Left lung (tissue), 10 donors: ENCODE measurements around the gene FAM89A. TPM values are rescaled to one million over a fixed set of nuclear protein-coding genes. Genes with fewer than 3 reads are reported as not detected.
"Not testable (repeated sequence)": the region's sequence is repeated elsewhere in the genome, so short reads cannot be mapped to it uniquely, and the experiment has no call there.

ENCODE experiments used
- ATAC-seq: fragments of 200-7000 bp; cut with Tn5 transposase; one replicate; pipeline ENCODE4 v1.9.1; 2020; ENCODE audit warnings: moderate library complexity
- DNase-seq, 4 donors: peaks; one replicate each; pipeline ENCODE4 v3.0.0-alpha.2; 2013 to 2020
- H3K27ac ChIP-seq, 2 donors: fragments of 200-600 bp; sonication (generic) in 1 of 2; one replicate each; pipeline versions ENCODE4 v1.5.0 to v1.8.0; 2020 to 2021
- H3K27me3 ChIP-seq, 2 donors: fragments of 200-600 bp; sonication (generic) in 1 of 2; one replicate each; pipeline versions ENCODE4 v1.5.0 to v1.8.0; 2020 to 2021
- H3K36me3 ChIP-seq, 2 donors: fragments of 200-600 bp; sonication (generic) in 1 of 2; one replicate each; pipeline versions ENCODE4 v1.5.0 to v1.8.0; 2020 to 2021
- H3K4me1 ChIP-seq, 2 donors: fragments of 200-600 bp; one replicate each; pipeline ENCODE4 v1.8.0; 2021
- H3K4me3 ChIP-seq, 2 donors: fragments of 200-600 bp; sonication (generic) in 1 of 2; one replicate each; pipeline versions ENCODE4 v1.5.0 to v1.8.0; 2020 to 2021; ENCODE audit warnings: mild to moderate bottlenecking in 1 of 2
- H3K9me3 ChIP-seq, 2 donors: fragments of 200-600 bp; sonication (generic) in 1 of 2; one replicate each; pipeline versions ENCODE4 v1.5.0 to v1.8.0; 2020 to 2021
- CTCF ChIP-seq, 2 donors: fragments of 200-600 bp; sonication (generic) in 1 of 2; IDR thresholded peaks; one replicate each; pipeline versions ENCODE4 v1.5.0 to v1.8.0; 2021; ENCODE audit warnings: antibody characterized with exemption in 2 of 2
- intact Hi-C, 2 donors: fragments of 100-400 bp; cut with DNase I; formaldehyde crosslinking; loops; one replicate each; pipeline versions ENCODE4 v1.11.2 to v1.14.2; 2022
- polyA plus RNA-seq, 6 donors: library from polyadenylated mRNA; unstranded; fragments of 120-200 nt; gene quantifications; one replicate each; pipeline ENCODE4 v1.2.1, GENCODE V29; 2013; ENCODE audit not compliant: insufficient read length in 6 of 6
- total RNA-seq, 2 donors: library from RNA; stranded (reverse); fragmentation: NEBNext Ultra II Directional; extraction: Animal tissue kit (Norgen Biotek cat#: 25700); gene quantifications; one replicate each; pipeline ENCODE4 v1.2.1, GENCODE V29; 2021
- donor health status: DM: no; HTN: yes; CAD: no.
- donor health status: DM: no; HTN: no; CAD: no.

Gene FAM89A
- total and polyA plus RNA-seq, 8 donors = 12.3 to 26.6 (median 18.5) TPM

GRCh38 chr1:231058416-231059109 lies 18.5 kb upstream of the FAM89A start:
- intact Hi-C loops = no loop called here
- Histone ChIP-seq H3K27me3 (no peaks in the 10 kb centered on the region), H3K27ac (no peak overlapping the region), H3K36me3 (no peaks in the 10 kb centered on the region), H3K4me3 (no peak overlapping the region), H3K9me3 (no peaks in the 10 kb centered on the region), H3K4me1 (peaks cover 7 to 9% of the 10 kb centered on the region in 2 donors)
- DNase-seq (no peak), ATAC-seq (no peak)
- no peak for TF ChIP-seq CTCF (IDR thresholded peaks at IDR 0.05)

GRCh38 chr1:231057410-231057809 lies 17.4 kb upstream of the FAM89A start:
- H3K4me3 ChIP-seq = no peak overlapping the region
- DNase-seq = no peak
- no peak for ATAC-seq
- TF ChIP-seq CTCF (IDR thresholded peaks at IDR 0.05) = no peak
- no peaks in the 10 kb centered on the region for H3K27me3 ChIP-seq
- H3K27ac ChIP-seq = no peak overlapping the region
- no peaks in the 10 kb centered on the region for H3K36me3 ChIP-seq
- peaks cover 13 to 19% of the 10 kb centered on the region in 2 donors for H3K4me1 ChIP-seq
- no peaks in the 10 kb centered on the region for H3K9me3 ChIP-seq
- intact Hi-C loops = no loop called here

GRCh38 chr1:231055271-231055670 lies 15.2 kb upstream of the FAM89A start:
- no peaks in the 10 kb centered on the region for H3K36me3 ChIP-seq
- no peak for ATAC-seq
- TF ChIP-seq CTCF (IDR thresholded peaks at IDR 0.05) = no peak

GRCh38 chr1:231053493-231054162 lies 13.6 kb upstream of the FAM89A start:
- DNase-seq (peak in 3 of 4 donors; percentile 64 to 95 (median 93)), ATAC-seq (peak; percentile 79)
- Histone ChIP-seq H3K4me1 (peaks cover 13 to 26% of the 10 kb centered on the region in 2 donors), H3K9me3 (no peaks in the 10 kb centered on the region), H3K27me3 (no peaks in the 10 kb centered on the region), H3K27ac (peak overlapping the region in 1 of 2 donors; percentile 48), H3K4me3 (peak overlapping the region in 1 of 2 donors; percentile 6), H3K36me3 (no peaks in the 10 kb centered on the region)
- TF ChIP-seq CTCF (IDR thresholded peaks at IDR 0.05) = no peak
- intact Hi-C loops = no loop called here

More at GRCh38 chr1:231055271-231055670, 15.2 kb upstream of the FAM89A start:
- Histone ChIP-seq H3K27ac (no peak overlapping the region), H3K4me1 (peaks cover 13 to 19% of the 10 kb centered on the region in 2 donors), H3K27me3 (no peaks in the 10 kb centered on the region), H3K9me3 (no peaks in the 10 kb centered on the region), H3K4me3 (no peak overlapping the region)
- intact Hi-C loops = no loop called here
- DNase-seq = no peak

GRCh38 chr1:231052777-231053176 lies 12.7 kb upstream of the FAM89A start:
- H3K27ac ChIP-seq = no peak overlapping the region
- no peak overlapping the region for H3K4me3 ChIP-seq
- DNase-seq (no peak), ATAC-seq (no peak)
- TF ChIP-seq CTCF (IDR thresholded peaks at IDR 0.05) = no peak
- no peaks in the 10 kb centered on the region for H3K27me3 ChIP-seq
- no peaks in the 10 kb centered on the region for H3K36me3 ChIP-seq
- H3K4me1 ChIP-seq = peaks cover 13 to 26% of the 10 kb centered on the region in 2 donors
- H3K9me3 ChIP-seq = no peaks in the 10 kb centered on the region
- intact Hi-C loops = no loop called here

GRCh38 chr1:231050932-231051331 lies 10.9 kb upstream of the FAM89A start:
- H3K9me3 ChIP-seq, H3K36me3 ChIP-seq, DNase-seq, H3K4me3 ChIP-seq, H3K27ac ChIP-seq, H3K27me3 ChIP-seq, intact Hi-C loops, ATAC-seq: not testable (repeated sequence)
- peaks cover 13 to 26% of the 10 kb centered on the region in 2 donors for H3K4me1 ChIP-seq
